ENCODE data around the gene FMNL2. TPM values are rescaled to one million over a fixed set of nuclear protein-coding genes. Genes with fewer than 3 reads are reported as not detected.

The FMNL2 gene
- total RNA-seq, 4 donors from 2014 or later: 23.5 to 28.0 (median 23.8) TPM

- Histone ChIP-seq H3K4me3 (no peak overlapping the region), H3K27me3 (no peaks in the 10 kb centered on the region), H3K36me3 (no peaks in the 10 kb centered on the region), H3K9me3 (no peaks in the 10 kb centered on the region), H3K27ac (replicated peaks in 1 of 4) (no peak overlapping the region), H3K4me1 (peaks cover 5 to 6% (median 6%) of the 10 kb centered on the region in 4 donors)
- no peak for DNase-seq (ENCODE audit: extremely low spot score)
- TF ChIP-seq POLR2A (IDR thresholded peaks at IDR 0.05; ENCODE audit: low read depth): no peak
- TF ChIP-seq EP300 (IDR thresholded peaks at IDR 0.05): no peak
- no peak for TF ChIP-seq CTCF (IDR thresholded peaks at IDR 0.05)
- TF ChIP-seq POLR2AphosphoS5 (IDR thresholded peaks at IDR 0.05): no peak
- 77% methylated on average over 4 of the region's 4 CpGs for WGBS
- intact Hi-C loops (cut with DNase I): loop anchor here (10.0 kb wide), 2 partner anchors 106 to 136 kb away; no protein-coding TSS in a partner anchor
These were observed 4.6 kb upstream of the FMNL2 start for GRCh38 chr2:152330235-152330866.

GRCh38 chr2:152334701-152335015, 316 bp upstream of the FMNL2 start:
- TF ChIP-seq POLR2AphosphoS5 (IDR thresholded peaks at IDR 0.05) (no peak), POLR2A (IDR thresholded peaks at IDR 0.05; ENCODE audit: low read depth) (no peak), EP300 (IDR thresholded peaks at IDR 0.05) (no peak), CTCF (IDR thresholded peaks at IDR 0.05) (no peak)
- no peaks in the 10 kb centered on the region for H3K36me3 ChIP-seq
- no peaks in the 10 kb centered on the region for H3K27me3 ChIP-seq
- no peaks in the 10 kb centered on the region for H3K9me3 ChIP-seq
- no peak for DNase-seq (ENCODE audit: extremely low spot score)
- intact Hi-C loops (cut with DNase I): loop anchor here (5.0 to 10.0 kb wide), 4 partner anchors 73 to 303 kb away; no protein-coding TSS in a partner anchor
- H3K4me1 ChIP-seq: peaks cover 6 to 37% (median 30%) of the 10 kb centered on the region in 4 donors
- 5% methylated on average over 10 of the region's 11 CpGs for WGBS
- peak overlapping the region; percentile 81 to 99 (median 88) for H3K4me3 ChIP-seq
- peak overlapping the region; percentile 81 to 83 (median 82) for H3K27ac ChIP-seq (replicated peaks in 1 of 4)

GRCh38 chr2:152335726-152336118, 748 bp downstream of the FMNL2 start:
- H3K4me1 ChIP-seq: peaks cover 6 to 48% (median 39%) of the 10 kb centered on the region in 4 donors
- intact Hi-C loops (cut with DNase I): loop anchor here (5.0 to 10.0 kb wide), 4 partner anchors 72 to 302 kb away; no protein-coding TSS in a partner anchor
- H3K27me3 ChIP-seq: no peaks in the 10 kb centered on the region
- under 1% methylated on average over 25 of the region's 35 CpGs for WGBS
- no peaks in the 10 kb centered on the region for H3K9me3 ChIP-seq
- peak overlapping the region; percentile 81 to 99 (median 88) for H3K4me3 ChIP-seq
- DNase-seq (ENCODE audit: extremely low spot score): no peak
- no peaks in the 10 kb centered on the region for H3K36me3 ChIP-seq
- H3K27ac ChIP-seq (replicated peaks in 1 of 4): peak overlapping the region; percentile 81 to 83 (median 82)
- no peak for TF ChIP-seq POLR2AphosphoS5 (IDR thresholded peaks at IDR 0.05)
- no peak for TF ChIP-seq POLR2A (IDR thresholded peaks at IDR 0.05; ENCODE audit: low read depth)
- no peak for TF ChIP-seq CTCF (IDR thresholded peaks at IDR 0.05)
- TF ChIP-seq EP300 (IDR thresholded peaks at IDR 0.05): no peak

- Histone ChIP-seq H3K27ac (replicated peaks in 1 of 4) (peak overlapping the region; percentile 81 to 83 (median 82)), H3K36me3 (no peaks in the 10 kb centered on the region), H3K9me3 (no peaks in the 10 kb centered on the region), H3K27me3 (no peaks in the 10 kb centered on the region), H3K4me1 (peaks cover 6 to 53% (median 39%) of the 10 kb centered on the region in 4 donors), H3K4me3 (peak overlapping the region; percentile 81 to 99 (median 88))
- WGBS: 4% methylated on average over 35 of the region's 42 CpGs
- DNase-seq (ENCODE audit: extremely low spot score): no peak
- intact Hi-C loops (cut with DNase I): loop anchor here (5.0 to 10.0 kb wide), 4 partner anchors 71 to 301 kb away; no protein-coding TSS in a partner anchor
- TF ChIP-seq POLR2AphosphoS5 (IDR thresholded peaks at IDR 0.05): peak in 1 of 2 donors; percentile 28
- no peak for TF ChIP-seq CTCF (IDR thresholded peaks at IDR 0.05)
- no peak for TF ChIP-seq POLR2A (IDR thresholded peaks at IDR 0.05; ENCODE audit: low read depth)
- TF ChIP-seq EP300 (IDR thresholded peaks at IDR 0.05): no peak
These were observed 1.3 kb downstream of the FMNL2 start for GRCh38 chr2:152336119-152336853.

Data from esophagus muscularis mucosa (tissue), 4 donors.